Neural cell (in vitro differentiated cells): ENCODE data around the gene TMEM220. TPM values are rescaled to one million over a fixed set of nuclear protein-coding genes. Genes with fewer than 3 reads are reported as not detected.

Source experiments
- H2AFZ ChIP-seq: fragments of 200-600, 300-800 bp; sonication (generic), shearing (Covaris generic); 2 replicates; pipeline ENCODE4 v1.6.0; 2014; ENCODE audit warnings: low read depth, mild to moderate bottlenecking, antibody characterized with exemption, low read length, moderate library complexity
- H3F3A ChIP-seq: fragments of 200-600 bp; shearing (Covaris generic); 2 replicates; pipeline ENCODE4 v1.6.1; 2016; ENCODE audit warnings: mild to moderate bottlenecking, moderate library complexity, mixed read lengths, antibody characterized with exemption, low read length; ENCODE audit not compliant: insufficient read depth, poor library complexity, severe bottlenecking
- H3K27ac ChIP-seq: fragments of 200-600, 300-800 bp; sonication (generic), shearing (Covaris generic); 2 replicates; pipeline ENCODE4 v1.5.1; 2014; ENCODE audit warnings: mild to moderate bottlenecking, low read length, moderate library complexity
- H3K27me3 ChIP-seq: fragments of 300-800, 200-600 bp; sonication (generic), shearing (Covaris generic); 2 replicates; pipeline ENCODE4 v1.6.0; 2014; ENCODE audit warnings: mild to moderate bottlenecking, low read depth, low read length, moderate library complexity; ENCODE audit not compliant: insufficient read depth
- H3K36me3 ChIP-seq: fragments of 300-800, 200-600 bp; sonication (generic), shearing (Covaris generic); 2 replicates; pipeline ENCODE4 v1.5.1; 2014; ENCODE audit warnings: mild to moderate bottlenecking, antibody characterized with exemption, low read length, moderate library complexity; ENCODE audit not compliant: insufficient read depth
- H3K4me2 ChIP-seq: fragments of 300-800, 200-600 bp; sonication (generic), shearing (Covaris generic); 2 replicates; pipeline ENCODE4 v1.6.0; 2014; ENCODE audit warnings: mild to moderate bottlenecking, low read length
- H3K4me3 ChIP-seq: fragments of 300-800, 200-600 bp; sonication (generic), shearing (Covaris generic); 2 replicates; pipeline ENCODE4 v1.5.1; 2014; ENCODE audit warnings: mild to moderate bottlenecking, low read length, moderate library complexity
- H3K79me2 ChIP-seq: fragments of 200-600 bp; shearing (Covaris generic); replicated peaks from 2 replicates; pipeline ENCODE4 v1.6.0; 2014; ENCODE audit warnings: mild to moderate bottlenecking, low read length, moderate library complexity; ENCODE audit not compliant: insufficient read depth
- H3K9ac ChIP-seq: fragments of 300-800, 200-600 bp; sonication (generic), shearing (Covaris generic); 2 replicates; pipeline ENCODE4 v1.6.1; 2016; ENCODE audit warnings: mild to moderate bottlenecking, low read length, mixed read lengths
- H3K9me2 ChIP-seq: fragments of 200-600 bp; shearing (Covaris generic); 2 replicates; pipeline ENCODE4 v1.6.1; 2016; ENCODE audit warnings: mild to moderate bottlenecking, low read length, mixed read lengths; ENCODE audit not compliant: insufficient read depth
- H3K9me3 ChIP-seq: fragments of 200-600, 300-800 bp; sonication (generic), shearing (Covaris generic); 2 replicates; pipeline ENCODE4 v1.6.1; 2016; ENCODE audit warnings: mild to moderate bottlenecking, mixed run types, low read length, moderate library complexity, mixed read lengths
- H4K20me1 ChIP-seq: fragments of 200-600 bp; shearing (Covaris generic); 2 replicates; pipeline ENCODE4 v1.6.1; 2016; ENCODE audit warnings: mild to moderate bottlenecking, mixed run types; ENCODE audit not compliant: insufficient read depth
- CTCF ChIP-seq: fragments of 450-650 bp; IDR thresholded peaks from 2 replicates; pipeline ENCODE4 v1.5.1; 2014; ENCODE audit warnings: antibody characterized with exemption, mild to moderate bottlenecking, moderate library complexity; ENCODE audit not compliant: poor library complexity, severe bottlenecking
- EP300 ChIP-seq: fragments of 450-650 bp; conservative IDR thresholded peaks from 2 replicates; pipeline ENCODE4 v1.6.1; 2014; ENCODE audit warnings: antibody characterized with exemption, mild to moderate bottlenecking, moderate library complexity; ENCODE audit not compliant: poor library complexity, severe bottlenecking
- EZH2 ChIP-seq: fragments of 200-600, 300-800 bp; shearing (Covaris generic), sonication (generic); IDR thresholded peaks from 2 replicates; pipeline ENCODE4 v1.6.1; 2014; ENCODE audit warnings: antibody characterized with exemption, low read length, borderline replicate concordance, mild to moderate bottlenecking; ENCODE audit not compliant: insufficient read depth, poor library complexity, severe bottlenecking
- MXI1 ChIP-seq: fragments of 450-650 bp; conservative IDR thresholded peaks from 2 replicates; pipeline ENCODE4 v1.6.1; 2014; ENCODE audit warnings: antibody characterized with exemption, mild to moderate bottlenecking; ENCODE audit not compliant: poor library complexity, severe bottlenecking
- POLR2AphosphoS5 ChIP-seq: IDR thresholded peaks from 2 replicates; pipeline ENCODE4 v1.6.1; 2012
- RAD21 ChIP-seq: fragments of 450-650 bp; conservative IDR thresholded peaks from 2 replicates; pipeline ENCODE4 v1.6.1; 2014; ENCODE audit warnings: antibody characterized with exemption, mild to moderate bottlenecking, moderate library complexity
- REST ChIP-seq: IDR thresholded peaks from 2 replicates; pipeline ENCODE4 v1.6.1; 2012; ENCODE audit warnings: borderline replicate concordance
- SMC3 ChIP-seq: fragments of 450-650 bp; conservative IDR thresholded peaks from 2 replicates; pipeline ENCODE4 v1.6.1; 2014; ENCODE audit warnings: antibody characterized with exemption, mild to moderate bottlenecking, moderate library complexity; ENCODE audit not compliant: poor library complexity
- TAF1 ChIP-seq: IDR thresholded peaks from 2 replicates; pipeline ENCODE4 v1.6.1; 2012; ENCODE audit warnings: low read depth
- polyA plus RNA-seq: library from polyadenylated mRNA; depleted of rRNA; stranded (reverse); fragments of >200 nt; gene quantifications from 2 replicates; pipeline ENCODE4 v1.2.3, GENCODE V29; 2014

Gene TMEM220
- polyA plus RNA-seq, 1 donor from 2014 or later: not detected

GRCh38 chr17:10751563-10751962 lies 21.7 kb upstream of the TMEM220 start:
- no peaks in the 10 kb centered on the region for H3K9me2 ChIP-seq
- peaks cover 4% of the 10 kb centered on the region for H3F3A ChIP-seq
- no peak overlapping the region for H3K4me2 ChIP-seq
- no peaks in the 10 kb centered on the region for H4K20me1 ChIP-seq
- no peaks in the 10 kb centered on the region for H3K36me3 ChIP-seq
- H3K79me2 ChIP-seq: no peaks in the 10 kb centered on the region
- no peaks in the 10 kb centered on the region for H3K9me3 ChIP-seq
- H3K4me3 ChIP-seq: no peak overlapping the region
- H3K27me3 ChIP-seq: no peaks in the 10 kb centered on the region
- H3K9ac ChIP-seq: no peak overlapping the region
- TF ChIP-seq REST (no peak), SMC3 (no peak), TAF1 (no peak), RAD21 (no peak), CTCF (no peak), POLR2AphosphoS5 (no peak), EP300 (no peak), MXI1 (no peak), EZH2 (no peak)
- H3K27ac ChIP-seq: no peak overlapping the region
- no peak overlapping the region for H2AFZ ChIP-seq

DNA sequence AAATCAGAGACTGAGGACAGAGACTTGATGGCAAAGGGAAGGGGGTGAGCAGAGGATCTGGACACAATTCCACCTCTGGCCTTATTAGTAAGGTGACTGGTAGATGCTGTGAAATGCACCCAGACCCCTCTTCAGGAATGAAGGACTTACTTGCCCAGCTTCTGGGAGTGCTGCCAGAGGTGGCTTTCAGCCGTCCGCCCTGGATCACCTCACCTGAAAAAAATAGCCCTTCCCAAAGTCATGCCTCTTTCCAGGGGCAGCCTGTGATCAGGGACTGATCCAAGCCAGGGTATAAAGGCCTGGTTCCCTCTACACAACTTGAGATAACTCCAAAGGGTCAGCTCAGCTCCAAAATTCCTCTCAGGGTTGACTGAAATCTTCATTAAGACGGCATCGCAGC lies 20.4 kb upstream of the TMEM220 start:
- H3K27me3 ChIP-seq: no peaks in the 10 kb centered on the region
- H3K9me2 ChIP-seq: no peaks in the 10 kb centered on the region
- no peaks in the 10 kb centered on the region for H3K36me3 ChIP-seq
- H3K4me2 ChIP-seq: no peak overlapping the region
- no peak overlapping the region for H3K27ac ChIP-seq
- H3K9me3 ChIP-seq: no peaks in the 10 kb centered on the region
- H3K4me3 ChIP-seq: no peak overlapping the region
- H3K79me2 ChIP-seq: no peaks in the 10 kb centered on the region
- no peak for TF ChIP-seq EZH2
- no peak for TF ChIP-seq CTCF
- TF ChIP-seq POLR2AphosphoS5: no peak
- no peak for TF ChIP-seq RAD21
- no peak for TF ChIP-seq TAF1
- no peak for TF ChIP-seq MXI1
- TF ChIP-seq EP300: no peak
- no peak for TF ChIP-seq SMC3
- TF ChIP-seq REST: no peak
- no peaks in the 10 kb centered on the region for H3F3A ChIP-seq
- no peaks in the 10 kb centered on the region for H4K20me1 ChIP-seq
- H3K9ac ChIP-seq: no peak overlapping the region
- H2AFZ ChIP-seq: no peak overlapping the region
